Type B pancreatic cell (in vitro differentiated cells): ENCODE data around the gene MICAL3. TPM values are rescaled to one million over a fixed set of nuclear protein-coding genes. Genes with fewer than 3 reads are reported as not detected.

ENCODE experiments used
- DNase-seq: peaks from one replicate; pipeline ENCODE4 v3.0.0; 2021; ENCODE audit warnings: mixed read lengths; ENCODE audit not compliant: unreplicated experiment; ENCODE audit errors: extremely low spot score
- H3K27ac Mint-ChIP-seq: 2 replicates; pipeline ENCODE4 v1.8.0; 2021; ENCODE audit warnings: mild to moderate bottlenecking, mixed read lengths
- H3K27me3 Mint-ChIP-seq: 2 replicates; pipeline ENCODE4 v1.8.0; 2021; ENCODE audit warnings: mixed read lengths
- H3K36me3 Mint-ChIP-seq: 2 replicates; pipeline ENCODE4 v1.8.0; 2021; ENCODE audit warnings: mixed read lengths
- H3K4me1 Mint-ChIP-seq: one replicate; pipeline ENCODE4 v1.8.0; 2021; ENCODE audit warnings: mixed read lengths; ENCODE audit not compliant: unreplicated experiment
- H3K4me3 Mint-ChIP-seq: 2 replicates; pipeline ENCODE4 v1.8.0; 2021; ENCODE audit warnings: mild to moderate bottlenecking, mixed read lengths
- H3K9me3 Mint-ChIP-seq: 2 replicates; pipeline ENCODE4 v1.8.0; 2021; ENCODE audit warnings: mixed read lengths
- CTCF ChIP-seq: fragments of 200-600 bp; sonication (generic); conservative IDR thresholded peaks from 2 replicates; pipeline ENCODE4 v1.5.0; 2021; ENCODE audit warnings: antibody characterized with exemption, mild to moderate bottlenecking
- total RNA-seq: library from RNA; stranded (reverse); gene quantifications from 2 replicates; pipeline ENCODE4 v1.2.1, GENCODE V29; 2021; ENCODE audit warnings: low replicate concordance

Gene MICAL3
- total RNA-seq, 1 donor from 2014 or later, result 56.4 TPM

DNA sequence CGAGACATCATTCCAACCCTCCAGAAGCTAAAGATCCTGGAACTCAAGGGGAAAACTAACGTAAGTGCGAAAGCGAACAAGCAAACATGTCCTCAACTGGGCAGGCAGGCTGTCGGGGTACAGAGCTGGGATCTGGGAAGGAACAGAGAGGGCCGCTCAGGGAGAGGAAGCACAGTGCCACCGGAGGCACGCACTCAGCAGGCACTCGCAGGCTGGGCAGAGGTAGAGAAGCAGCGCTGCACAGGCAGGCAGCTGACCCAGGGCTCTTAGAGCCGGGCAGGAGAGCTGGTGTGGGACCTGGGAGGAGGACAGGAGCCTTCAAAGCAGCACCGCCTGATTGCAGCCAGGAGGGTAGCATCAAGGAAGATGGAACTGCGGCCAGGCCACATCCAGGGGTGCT lies 62.2 kb downstream of the MICAL3 start:
- no peak overlapping the region for H3K4me3 Mint-ChIP-seq
- H3K9me3 Mint-ChIP-seq, result no peaks in the 10 kb centered on the region
- no peaks in the 10 kb centered on the region for H3K27me3 Mint-ChIP-seq
- peaks cover 12% of the 10 kb centered on the region for H3K36me3 Mint-ChIP-seq
- TF ChIP-seq CTCF, result no peak
- H3K27ac Mint-ChIP-seq, result no peak overlapping the region
- peaks cover 50% of the 10 kb centered on the region for H3K4me1 Mint-ChIP-seq
- DNase-seq, result no peak

GRCh38 chr22:17961446-17961729 lies 63.0 kb downstream of the MICAL3 start:
- Mint-ChIP-seq H3K4me3 (no peak overlapping the region), H3K27ac (peak overlapping the region; percentile 34), H3K4me1 (peaks cover 42% of the 10 kb centered on the region), H3K36me3 (peaks cover 7% of the 10 kb centered on the region), H3K27me3 (no peaks in the 10 kb centered on the region), H3K9me3 (no peaks in the 10 kb centered on the region)
- no peak for TF ChIP-seq CTCF
- no peak for DNase-seq

GRCh38 chr22:17960695-17961445 lies 63.5 kb downstream of the MICAL3 start:
- no peak for TF ChIP-seq CTCF
- Mint-ChIP-seq H3K27me3 (no peaks in the 10 kb centered on the region), H3K36me3 (peaks cover 9% of the 10 kb centered on the region), H3K9me3 (no peaks in the 10 kb centered on the region), H3K27ac (peak overlapping the region; percentile 34), H3K4me1 (peaks cover 39% of the 10 kb centered on the region), H3K4me3 (no peak overlapping the region)
- no peak for DNase-seq

DNA sequence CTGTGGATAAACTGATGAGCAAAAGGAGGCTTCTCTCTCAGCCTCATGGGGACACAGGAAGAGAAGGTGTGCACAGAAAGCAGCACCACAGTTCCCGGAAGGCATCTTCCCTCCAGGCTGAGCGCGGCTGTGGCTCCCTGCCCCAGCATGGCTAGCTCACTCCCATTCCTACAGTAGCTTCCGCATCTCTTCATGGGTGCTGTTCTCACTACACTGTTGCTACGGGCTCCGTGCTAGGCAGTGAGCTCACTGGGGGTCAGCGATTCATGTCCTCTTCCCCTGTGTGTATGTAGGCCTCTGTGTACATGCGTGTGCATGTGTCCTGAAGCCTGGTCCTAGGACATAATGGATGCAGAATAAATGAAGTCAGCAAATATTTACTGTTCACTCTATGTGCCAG lies 64.3 kb downstream of the MICAL3 start:
- no peak for TF ChIP-seq CTCF
- Mint-ChIP-seq H3K36me3 (peaks cover 10% of the 10 kb centered on the region), H3K27me3 (no peaks in the 10 kb centered on the region), H3K4me1 (peaks cover 45% of the 10 kb centered on the region), H3K27ac (peak overlapping the region; percentile 50), H3K9me3 (no peaks in the 10 kb centered on the region), H3K4me3 (no peak overlapping the region)
- DNase-seq, result no peak

- TF ChIP-seq CTCF, result no peak
- Mint-ChIP-seq H3K4me1 (peaks cover 48% of the 10 kb centered on the region), H3K4me3 (no peak overlapping the region), H3K27ac (no peak overlapping the region), H3K36me3 (peaks cover 15% of the 10 kb centered on the region), H3K27me3 (no peaks in the 10 kb centered on the region), H3K9me3 (no peaks in the 10 kb centered on the region)
- no peak for DNase-seq
These were observed 66.2 kb downstream of the MICAL3 start for GRCh38 chr22:17958166-17958565.
